ENCODE results near the gene DNAAF3. TPM values are rescaled to one million over a fixed set of nuclear protein-coding genes. Genes with fewer than 3 reads are reported as not detected.

Gene DNAAF3
- total RNA-seq, 4 donors from 2014 or later: 3.3 to 9.1 (median 5.5) TPM

DNA sequence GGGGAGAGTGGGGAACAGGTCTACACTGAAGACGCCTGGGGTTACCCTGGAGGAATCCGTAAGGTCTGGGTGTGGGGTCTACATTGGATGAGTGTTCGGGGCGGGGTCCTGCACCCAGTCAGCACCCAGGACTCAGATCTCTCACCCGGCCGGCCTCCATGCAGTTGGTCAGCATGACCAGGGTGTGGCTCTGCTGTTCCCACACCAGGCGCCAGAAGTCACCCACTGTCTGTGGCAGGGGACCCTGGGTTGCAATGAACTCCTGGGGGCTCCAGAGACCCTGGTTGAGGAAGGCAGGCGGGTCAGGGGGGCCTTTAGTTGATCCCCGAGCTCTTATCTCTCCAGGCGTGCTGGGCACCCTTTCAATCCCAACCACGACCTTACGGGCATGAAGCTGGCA lies 19.7 kb upstream of the DNAAF3 start:
- Histone ChIP-seq H3K27me3 (peaks cover 4% of the 10 kb centered on the region), H3K4me3 (replicated peaks in 1 of 3) (no peak overlapping the region), H3K27ac (no peak overlapping the region), H3K4me1 (no peaks in the 10 kb centered on the region), H3K9me3 (no peaks in the 10 kb centered on the region), H3K36me3 (no peaks in the 10 kb centered on the region)
- DNase-seq: no peak
- TF ChIP-seq POLR2A (IDR thresholded peaks at IDR 0.05): no peak
- no peak for TF ChIP-seq CTCF (IDR thresholded peaks at IDR 0.05)
- intact Hi-C loops (cut with DNase I): no loop called here
- 70 to 76% methylated on average over 2 to 8 of the region's 12 CpGs for WGBS, 2 donors

- Histone ChIP-seq H3K36me3 (no peaks in the 10 kb centered on the region), H3K4me1 (peaks cover 4 to 15% of the 10 kb centered on the region in 2 donors), H3K4me3 (replicated peaks in 1 of 3) (no peak overlapping the region), H3K9me3 (no peaks in the 10 kb centered on the region), H3K27me3 (peaks cover 36% of the 10 kb centered on the region), H3K27ac (no peak overlapping the region)
- 62 to 65% methylated on average over 7 to 10 of the region's 20 CpGs for WGBS, 2 donors
- intact Hi-C loops (cut with DNase I): no loop called here
- no peak for DNase-seq
- TF ChIP-seq POLR2A (IDR thresholded peaks at IDR 0.05): no peak
- no peak for TF ChIP-seq CTCF (IDR thresholded peaks at IDR 0.05)
Measured at GRCh38 chr19:55181740-55182139, 15.3 kb upstream of the DNAAF3 start.

DNA sequence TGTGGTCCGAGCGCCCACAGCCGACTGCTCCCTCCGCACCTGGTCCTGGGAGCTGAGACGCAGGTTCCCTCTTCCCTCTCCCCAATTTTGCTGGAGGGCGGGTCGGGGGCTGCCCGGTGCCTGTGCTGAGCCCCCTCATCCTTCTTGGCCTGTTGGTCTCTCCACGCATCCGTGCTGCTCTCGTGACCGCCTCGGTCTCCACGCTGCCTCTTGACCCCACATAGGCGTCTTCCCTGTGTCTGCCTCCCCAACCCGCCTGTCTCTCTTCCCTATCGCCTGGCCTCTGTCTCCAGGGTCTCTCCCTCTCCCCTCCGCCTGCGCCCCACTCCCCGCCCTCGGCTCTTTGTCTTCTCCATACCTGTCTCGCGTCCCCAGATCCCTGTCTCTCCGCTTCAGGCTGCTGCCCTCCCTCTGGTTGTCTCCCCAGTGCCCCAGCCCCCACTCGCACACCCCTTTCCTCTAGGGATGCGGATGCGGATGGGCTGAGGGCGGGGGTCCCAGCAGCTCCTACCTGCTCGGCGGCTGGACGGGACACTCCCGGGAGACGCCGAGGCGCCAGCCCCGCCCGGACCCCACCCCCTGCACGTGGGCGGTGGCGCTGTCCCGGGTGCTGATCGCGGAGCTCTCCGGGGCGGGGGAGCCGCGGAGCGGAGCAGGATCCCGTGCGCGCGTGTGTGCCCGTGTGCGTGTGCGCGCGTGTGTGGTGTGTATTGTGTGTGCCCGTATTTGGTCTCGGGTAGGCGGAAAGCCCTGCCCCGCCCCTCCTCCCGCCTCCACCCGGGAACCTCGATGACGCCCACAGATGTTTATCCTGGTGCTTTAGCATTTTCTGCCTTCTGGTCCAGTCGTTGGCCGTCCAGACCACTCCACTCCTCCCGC lies 13.4 kb upstream of the DNAAF3 start, which contains the start of gene SYT5:
TSS of gene SYT5 (minus strand) at position 684 of the 879 bp plus-strand sequence. CDS start 1,248 bp downstream, outside the sequence.
- no peak for TF ChIP-seq POLR2A (IDR thresholded peaks at IDR 0.05)
- no peak for TF ChIP-seq CTCF (IDR thresholded peaks at IDR 0.05)
- intact Hi-C loops (cut with DNase I): no loop called here
- Histone ChIP-seq H3K9me3 (no peaks in the 10 kb centered on the region), H3K27ac (no peak within 1 kb of the TSS), H3K36me3 (no peaks in the 10 kb centered on the region), H3K4me3 (replicated peaks in 1 of 3) (no peak within 1 kb of the TSS), H3K27me3 (peaks cover 52% of the 10 kb centered on the region), H3K4me1 (peaks cover 4 to 15% of the 10 kb centered on the region in 2 donors)
- 2% methylated on average over 37 to 44 of the region's 68 CpGs for WGBS, 2 donors
- peak; percentile 21 to 29 for DNase-seq

- Histone ChIP-seq H3K9me3 (no peaks in the 10 kb centered on the region), H3K27me3 (peaks cover 61% of the 10 kb centered on the region), H3K4me3 (replicated peaks in 1 of 3) (no peak overlapping the region), H3K36me3 (no peaks in the 10 kb centered on the region), H3K4me1 (peaks cover 6 to 16% of the 10 kb centered on the region in 2 donors), H3K27ac (no peak overlapping the region)
- intact Hi-C loops (cut with DNase I): no loop called here
- DNase-seq: peak; percentile 28 to 48
- TF ChIP-seq POLR2A (IDR thresholded peaks at IDR 0.05) (no peak), CTCF (IDR thresholded peaks at IDR 0.05) (no peak)
- WGBS, 2 donors: 4 to 7% methylated on average over 28 to 32 of the region's 61 CpGs
Measured at GRCh38 chr19:55178781-55179599, 12.6 kb upstream of the DNAAF3 start.
